Inferior parietal cortex (tissue), 1 donor: ENCODE results near the gene MLIP.

Experiments
- DNase-seq: peaks from one replicate; pipeline ENCODE4 v3.0.0-alpha.2; 2016; ENCODE audit errors: extremely low spot score

The MLIP gene

DNA sequence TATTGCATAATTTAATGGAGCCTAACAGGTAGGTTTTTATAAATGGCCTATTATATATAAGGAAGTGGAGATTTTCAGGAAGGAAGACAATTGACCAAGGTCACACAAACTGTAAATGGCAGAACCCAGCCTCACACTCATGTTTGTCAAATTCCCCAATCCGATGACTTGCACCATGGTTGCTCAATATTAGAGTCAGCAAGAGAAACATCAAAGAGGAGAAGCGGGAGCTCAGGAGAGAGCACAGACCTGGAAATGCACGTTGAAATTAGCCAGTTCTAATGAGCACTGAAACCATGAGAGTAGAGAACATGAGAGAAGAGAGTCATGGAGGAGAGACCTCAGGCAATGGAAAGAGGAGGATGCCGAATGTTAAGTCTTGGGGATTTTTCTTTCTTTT lies 13.5 kb upstream of the MLIP start:
- no peak for DNase-seq

DNA sequence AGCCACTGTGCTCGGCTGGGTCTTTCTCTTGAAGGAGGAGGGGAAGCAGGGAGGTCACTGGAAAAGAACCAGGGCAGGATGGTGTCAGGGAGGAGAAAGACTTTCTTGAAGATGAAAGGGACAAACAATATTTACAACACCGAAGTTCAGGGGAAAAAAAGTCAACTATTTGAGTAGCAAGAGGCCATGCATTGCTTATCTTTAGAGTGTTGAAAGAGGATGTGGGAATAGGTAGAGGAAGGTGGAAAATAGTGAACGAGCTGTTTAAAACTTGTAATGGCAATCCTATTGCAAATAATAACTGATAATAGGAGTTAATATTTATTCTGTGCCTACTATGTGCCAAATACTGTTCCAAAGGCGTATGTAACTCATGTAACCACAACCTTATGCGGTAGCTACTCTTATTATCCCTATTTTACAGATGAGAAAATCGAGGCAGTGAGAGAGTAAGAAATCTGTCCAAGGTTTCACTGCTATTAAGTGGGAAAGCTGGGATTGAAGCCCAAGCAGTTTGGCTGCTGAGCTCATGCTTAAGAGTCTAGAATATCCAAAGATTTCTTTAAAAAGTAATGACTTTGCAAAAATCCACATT lies 12.7 kb upstream of the MLIP start:
- DNase-seq: no peak

DNA sequence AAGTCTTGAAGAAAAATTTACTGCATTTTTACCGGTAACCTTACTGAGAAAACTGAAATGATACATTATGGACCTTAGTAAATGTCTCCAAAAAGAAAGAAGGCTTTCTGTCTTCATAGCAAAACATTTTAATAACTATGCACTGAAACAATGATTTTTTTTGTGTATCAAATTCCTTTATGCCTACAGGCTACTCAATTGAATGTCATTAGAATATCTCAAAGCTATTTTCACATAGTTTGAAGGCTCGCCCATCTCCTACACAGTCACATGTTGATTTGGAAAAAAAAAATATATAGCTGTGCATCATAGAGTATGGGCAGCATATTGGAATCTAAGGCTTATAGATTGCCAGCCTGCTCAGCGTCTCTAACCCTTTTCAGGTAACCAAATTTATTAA lies 12.0 kb upstream of the MLIP start:
- DNase-seq: no peak

DNA sequence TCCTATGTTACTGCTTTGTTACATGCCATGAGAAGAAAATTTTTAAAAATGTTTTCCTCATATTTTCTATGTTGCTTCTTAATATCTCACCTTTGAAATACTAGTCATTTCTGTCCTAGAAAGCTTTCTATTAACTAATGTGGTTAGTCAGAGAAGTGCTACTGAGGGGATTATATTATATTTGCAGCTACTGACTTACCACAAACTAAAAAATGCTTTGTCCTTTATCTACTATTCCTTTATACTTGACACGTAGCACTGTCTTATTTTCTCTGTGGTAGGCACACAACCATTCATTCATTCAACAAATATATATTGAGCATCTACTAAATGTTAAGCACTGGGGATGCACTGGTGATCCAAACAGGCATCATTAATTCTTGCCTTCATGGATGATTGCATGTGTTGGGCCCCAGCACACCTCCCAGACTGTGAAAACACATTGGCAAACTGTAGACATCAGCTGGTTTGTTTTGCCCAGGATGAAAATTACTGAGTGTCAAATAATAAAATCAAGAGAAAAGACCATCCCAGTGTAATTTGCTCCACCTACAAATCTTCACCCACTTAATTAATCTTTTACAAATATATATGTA lies 10.7 kb upstream of the MLIP start:
- DNase-seq: no peak

DNA sequence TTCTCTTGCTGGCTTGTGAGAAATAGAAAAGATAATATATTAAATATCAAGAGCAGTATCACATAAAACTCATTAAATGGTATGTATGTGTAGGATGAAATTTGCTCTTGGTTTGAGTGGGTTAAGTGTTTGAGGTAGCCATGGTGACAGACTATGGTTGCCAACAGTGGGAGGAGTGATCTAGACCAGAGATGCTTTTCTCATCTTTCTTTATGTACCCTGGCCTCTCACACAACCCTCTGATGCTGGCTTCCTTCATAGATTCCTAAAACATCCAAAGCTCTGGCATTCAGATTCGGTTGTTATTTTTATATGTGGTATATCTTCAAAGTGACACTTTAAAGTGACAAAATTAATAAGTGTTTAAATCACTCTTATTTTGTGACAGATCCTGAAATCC lies 9.0 kb upstream of the MLIP start:
- no peak for DNase-seq

DNA sequence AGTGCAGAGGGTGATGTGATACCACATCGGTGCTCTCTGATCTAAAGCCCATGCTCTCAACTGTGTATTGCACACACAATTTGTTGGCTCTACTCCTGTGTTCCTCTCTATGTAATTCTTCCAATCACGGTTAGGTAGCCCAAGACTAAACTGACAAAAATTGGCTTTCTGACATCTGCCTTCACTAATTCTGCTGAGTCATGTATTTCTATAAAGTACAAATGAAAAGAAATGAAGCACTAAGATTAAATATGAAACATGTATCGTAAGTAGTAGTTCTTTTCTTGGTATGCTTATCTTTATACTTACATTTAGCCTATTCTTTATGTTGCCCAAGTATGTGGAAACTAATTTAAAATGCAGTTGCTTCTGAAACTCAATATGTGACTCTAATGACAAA lies 7.7 kb upstream of the MLIP start:
- no peak for DNase-seq

DNA sequence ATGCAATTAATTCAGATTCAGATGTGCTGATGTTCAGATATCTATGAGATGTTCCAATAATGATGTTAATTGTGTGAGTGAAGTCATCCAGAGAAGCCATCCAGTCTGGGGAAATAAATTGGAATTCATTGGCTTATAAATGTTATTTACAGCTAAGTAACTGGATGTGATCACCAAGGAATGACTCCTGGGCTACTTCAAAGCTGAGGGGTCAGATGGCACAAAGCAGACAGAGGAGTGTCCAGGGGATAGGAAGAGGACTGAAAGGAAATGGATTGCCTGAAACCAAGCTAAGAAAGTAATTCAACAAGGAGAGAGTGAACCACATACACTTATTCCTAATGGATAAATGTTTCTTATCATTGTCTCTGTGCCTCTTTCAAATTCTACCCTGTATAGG lies 4.5 kb upstream of the MLIP start:
- DNase-seq: no peak

DNA sequence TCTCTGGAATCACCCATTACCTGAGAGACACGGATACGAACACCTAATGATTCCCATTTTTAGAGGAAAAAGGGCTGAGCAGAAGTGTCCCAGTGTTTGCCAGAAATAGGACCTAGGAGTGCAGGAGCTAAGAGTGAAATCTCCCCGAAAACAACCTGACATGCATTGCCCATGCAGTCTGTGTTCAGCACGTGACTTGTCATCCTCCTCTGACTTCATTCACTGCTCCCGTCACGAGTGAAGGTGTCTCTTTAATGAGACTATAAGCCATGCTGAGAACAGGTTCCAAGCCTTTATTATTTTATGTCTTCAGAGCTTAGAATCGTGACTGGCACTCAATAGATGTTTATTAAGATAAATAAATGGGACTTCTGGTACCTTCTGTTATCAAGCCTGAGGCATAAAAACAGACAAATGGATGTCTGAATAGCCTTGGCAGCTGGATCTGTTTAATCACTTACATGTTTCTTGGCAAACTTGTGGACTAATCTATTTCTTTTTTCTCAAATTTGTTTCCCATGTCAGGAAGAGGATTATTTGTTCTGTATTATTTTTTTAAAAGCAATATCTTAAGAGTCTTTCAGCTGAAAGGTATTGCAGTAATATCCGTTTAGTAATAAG lies 3.7 kb upstream of the MLIP start:
- DNase-seq: no peak

DNA sequence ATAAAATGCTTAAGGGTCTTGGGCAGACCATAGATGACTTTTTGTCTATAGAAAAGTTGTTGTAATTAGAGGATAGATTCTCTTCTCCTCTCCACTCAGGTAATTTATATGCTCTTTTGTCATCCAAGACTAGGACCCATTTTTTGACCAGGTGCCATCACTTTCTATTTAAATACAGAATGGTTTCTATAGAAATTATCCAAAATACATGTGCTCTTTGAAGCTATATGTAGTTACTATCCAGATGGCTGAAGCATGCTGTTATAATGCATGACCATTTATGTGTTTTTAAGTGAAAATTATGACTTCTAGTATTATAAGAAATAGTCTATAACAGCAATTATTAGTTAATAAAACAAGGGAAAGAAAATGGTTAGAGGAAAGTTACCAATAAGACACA lies 3.0 kb upstream of the MLIP start:
- no peak for DNase-seq

DNA sequence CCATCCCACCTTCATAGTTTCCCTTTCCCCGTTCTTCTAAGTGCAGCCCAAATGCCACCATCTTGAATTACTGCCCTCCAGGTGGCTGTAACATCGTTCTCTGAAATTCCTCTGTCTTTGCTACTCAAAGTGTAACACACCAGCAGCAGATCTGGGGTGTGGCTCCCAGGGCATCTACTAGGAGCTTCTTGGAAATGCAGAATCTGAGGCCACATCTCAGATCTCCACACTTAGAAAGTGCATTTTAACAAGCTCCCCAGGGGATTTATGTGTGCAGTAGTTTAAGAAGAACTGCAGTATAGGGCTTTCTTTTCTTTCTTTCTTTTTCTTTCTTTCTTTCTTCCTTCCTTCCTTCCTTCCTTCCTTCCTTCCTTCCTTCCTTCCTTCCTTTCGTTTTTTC lies 1.7 kb upstream of the MLIP start:
- DNase-seq: no peak

DNA sequence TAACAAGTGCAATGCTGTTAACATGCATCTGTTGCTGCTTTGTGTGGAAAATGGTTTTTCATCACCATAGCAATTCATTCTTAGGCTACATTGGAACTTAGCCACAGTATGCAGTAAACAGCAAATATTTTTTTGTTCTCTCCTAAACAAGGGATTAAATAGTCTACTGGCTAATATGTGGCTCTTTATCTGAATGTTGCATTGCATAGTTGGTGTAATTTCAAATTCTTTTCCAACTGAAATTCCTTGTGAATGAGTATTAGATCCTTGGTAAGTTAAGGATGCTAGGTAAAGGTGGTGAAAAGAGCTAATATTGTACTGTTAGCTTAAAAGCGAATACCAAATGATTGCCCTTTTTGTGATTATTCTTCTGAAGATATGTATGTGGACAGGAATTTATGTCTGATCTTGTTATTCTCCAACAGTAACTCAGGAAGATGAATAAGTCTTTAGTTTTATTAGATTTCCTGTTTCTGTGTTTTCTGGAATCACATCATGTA lies 958 bp downstream of the MLIP start:
- no peak for DNase-seq

DNA sequence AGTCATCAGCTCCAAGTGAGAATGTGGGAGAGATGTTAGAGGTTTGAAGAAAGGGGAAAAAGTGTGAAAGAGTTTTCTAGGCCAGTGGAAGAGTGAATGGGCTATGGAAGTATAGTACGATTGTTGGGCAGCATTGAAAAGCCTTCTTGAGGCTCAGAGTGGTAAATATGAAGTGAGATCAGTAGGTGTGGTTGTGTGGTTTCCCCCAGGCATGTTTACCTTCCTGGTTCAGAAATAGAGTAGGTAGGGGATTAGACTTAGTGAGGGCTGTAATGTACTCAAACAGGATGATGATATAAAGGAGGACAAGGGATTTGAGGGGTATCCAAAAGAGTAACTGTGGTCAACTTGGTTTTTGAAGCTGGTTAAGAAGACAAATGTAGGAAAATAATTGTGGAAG lies 3.7 kb downstream of the MLIP start:
- no peak for DNase-seq

DNA sequence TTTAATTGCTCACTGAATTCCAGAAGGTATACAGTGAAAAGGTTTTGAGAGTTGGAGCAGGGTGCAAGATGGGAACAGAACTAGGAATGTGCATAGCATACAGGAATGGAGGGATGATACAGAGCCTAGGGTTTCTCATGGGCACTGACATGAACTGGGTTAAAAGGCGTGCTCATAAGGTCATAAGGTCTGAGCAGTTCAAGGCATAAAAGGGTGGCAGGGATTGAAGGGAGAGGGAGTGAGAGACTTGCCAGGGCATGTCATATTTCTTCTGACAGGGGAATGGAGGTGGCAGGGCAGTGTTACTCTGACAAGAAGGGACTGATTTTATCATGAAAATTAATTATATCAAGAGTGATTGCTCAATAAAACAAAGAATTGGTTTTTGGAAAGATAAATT lies 4.7 kb downstream of the MLIP start:
- DNase-seq: no peak

DNA sequence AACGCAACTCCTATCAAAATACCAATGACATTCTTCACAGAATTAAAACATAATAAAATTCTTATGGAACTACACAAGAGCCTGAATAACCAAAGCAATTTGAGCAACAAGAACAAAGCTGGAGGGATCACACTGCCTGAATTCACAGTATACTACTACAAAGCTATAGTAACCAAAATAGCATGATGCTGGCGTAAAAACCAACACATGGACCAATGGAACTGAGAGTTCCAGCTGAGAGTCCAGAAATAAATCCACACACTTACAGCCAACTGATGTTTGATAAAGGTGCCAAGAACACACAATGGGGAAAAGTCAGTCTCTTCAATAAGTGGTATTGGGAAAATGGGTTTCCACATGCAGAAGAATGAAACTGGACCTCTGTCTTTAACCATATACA lies 6.9 kb downstream of the MLIP start:
- DNase-seq: no peak

DNA sequence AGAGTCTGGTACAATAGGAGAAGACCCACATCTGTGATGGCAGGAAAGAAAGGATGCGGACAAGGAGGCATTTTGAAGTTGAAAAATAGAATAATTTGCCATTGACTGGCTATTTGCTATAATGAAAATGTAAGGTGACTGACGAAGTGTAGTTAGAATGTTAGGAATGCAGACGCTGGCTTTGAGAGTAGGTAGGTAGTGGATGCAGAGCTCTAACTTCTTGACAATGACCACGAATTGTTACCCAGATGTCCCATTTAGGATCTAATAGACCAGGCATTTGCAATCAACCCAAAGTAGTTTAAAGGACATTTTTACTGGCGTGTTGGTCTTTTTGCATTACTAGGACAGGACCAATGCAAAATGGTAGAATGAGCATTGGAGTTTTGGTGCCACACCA lies 14.2 kb downstream of the MLIP start:
- DNase-seq: no peak

DNA sequence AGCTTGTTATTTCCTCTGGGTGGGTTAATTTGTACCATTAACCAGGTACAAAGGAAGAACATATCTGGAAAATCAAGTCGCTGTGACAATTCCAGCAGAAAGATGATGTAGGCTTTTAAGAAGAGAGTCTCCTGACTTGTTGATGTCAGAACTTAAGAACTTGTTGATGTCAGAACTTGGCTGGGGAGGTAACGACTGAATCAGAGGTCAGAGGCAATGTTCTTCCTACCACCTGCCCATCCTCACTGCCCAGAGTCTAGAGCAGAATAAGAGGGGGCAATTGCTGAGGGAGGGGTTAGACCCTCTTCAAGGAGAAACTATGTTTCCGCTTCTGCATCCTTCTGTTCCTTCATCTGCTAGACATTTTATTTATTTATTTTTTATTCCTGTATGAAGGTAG lies 18.9 kb downstream of the MLIP start:
- no peak for DNase-seq

DNA sequence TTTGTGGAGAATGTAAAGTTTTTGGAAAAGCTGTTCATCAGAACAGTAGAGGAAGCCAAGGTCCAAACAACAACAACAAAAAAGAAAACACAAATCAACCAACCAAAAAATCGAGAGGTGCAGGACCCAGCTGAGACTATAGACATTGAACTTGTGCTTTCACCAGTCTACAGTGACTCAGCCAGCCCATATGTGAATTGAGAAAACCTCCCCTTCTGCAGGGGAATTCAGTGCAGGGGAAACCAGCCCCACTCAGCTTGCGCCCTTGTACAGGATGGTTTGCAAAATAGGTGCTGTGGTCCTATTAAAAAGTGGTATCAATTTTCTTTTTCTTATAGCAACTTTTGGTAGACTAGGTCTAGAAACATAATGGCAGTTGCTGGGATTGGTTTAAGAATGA lies 21.3 kb downstream of the MLIP start:
- no peak for DNase-seq

DNA sequence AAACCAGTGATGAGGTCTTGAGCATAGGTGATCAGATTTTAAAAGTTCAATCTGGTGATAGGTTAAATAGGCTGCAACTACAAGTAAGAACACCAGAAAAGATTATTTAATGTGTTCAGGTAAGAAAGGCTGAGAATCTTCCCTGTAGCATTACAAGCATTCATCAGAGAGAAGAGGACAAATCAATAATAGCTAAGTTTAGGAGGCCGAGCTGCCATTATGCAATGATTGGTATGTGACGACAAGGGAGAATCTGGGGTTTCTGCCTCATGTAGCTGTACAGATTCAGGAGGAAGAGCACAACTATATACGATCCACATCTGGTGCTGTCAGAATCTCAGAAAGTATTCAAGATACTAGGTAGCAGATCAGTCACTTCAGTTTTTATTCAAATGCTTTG lies 21.9 kb downstream of the MLIP start:
- no peak for DNase-seq

DNA sequence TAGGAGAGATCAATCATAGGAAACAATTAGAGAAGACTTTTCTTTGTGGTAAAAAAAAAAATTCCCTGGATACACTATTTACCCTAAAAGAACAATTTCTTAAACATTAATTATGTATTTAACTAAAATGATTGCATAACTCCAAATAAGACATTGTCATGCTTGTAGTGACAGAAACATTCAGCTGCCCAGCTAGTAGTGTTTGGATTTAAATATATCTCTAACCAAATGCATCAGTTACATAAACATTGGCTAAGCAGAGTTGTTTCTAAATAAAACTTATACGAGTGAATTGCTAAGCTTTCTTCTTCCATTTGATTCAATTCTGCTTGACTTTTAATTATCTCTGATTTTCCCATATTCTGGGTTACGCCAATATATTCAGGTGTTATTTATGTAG lies 23.7 kb downstream of the MLIP start:
- peak; percentile 55 for DNase-seq

DNA sequence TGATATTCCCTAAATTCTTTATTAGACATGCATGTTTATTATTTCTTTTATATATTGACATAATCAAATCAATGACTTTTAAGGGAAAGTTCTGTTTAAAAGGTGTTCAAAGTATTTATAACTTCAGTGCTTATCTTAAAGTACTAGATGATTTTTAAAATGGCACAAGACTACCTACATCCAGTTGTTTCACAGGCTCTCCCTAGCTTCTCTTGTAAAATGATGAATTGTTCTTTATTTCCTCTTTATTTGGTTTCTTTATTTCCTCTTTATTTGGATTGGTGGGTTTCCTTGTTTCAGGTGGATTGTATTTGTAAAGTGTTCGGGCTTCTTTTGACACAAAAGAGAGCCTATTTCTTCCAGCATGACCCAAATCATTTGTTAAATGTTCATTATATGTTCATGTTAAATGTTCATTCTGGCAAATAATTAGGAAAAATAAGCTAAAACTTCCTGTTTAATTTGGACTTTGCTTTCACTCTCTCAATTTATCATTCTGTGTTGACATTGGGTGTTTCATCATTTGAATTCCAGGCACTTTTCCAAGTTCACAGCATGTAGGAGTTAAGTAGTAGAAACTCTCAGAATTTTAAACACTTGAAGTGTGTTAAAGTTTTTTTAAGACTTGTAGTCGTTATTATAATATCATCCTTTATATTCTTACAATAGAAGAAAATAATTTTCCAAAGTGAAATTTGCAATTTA lies 24.6 kb downstream of the MLIP start:
- DNase-seq: peak; percentile 59

DNA sequence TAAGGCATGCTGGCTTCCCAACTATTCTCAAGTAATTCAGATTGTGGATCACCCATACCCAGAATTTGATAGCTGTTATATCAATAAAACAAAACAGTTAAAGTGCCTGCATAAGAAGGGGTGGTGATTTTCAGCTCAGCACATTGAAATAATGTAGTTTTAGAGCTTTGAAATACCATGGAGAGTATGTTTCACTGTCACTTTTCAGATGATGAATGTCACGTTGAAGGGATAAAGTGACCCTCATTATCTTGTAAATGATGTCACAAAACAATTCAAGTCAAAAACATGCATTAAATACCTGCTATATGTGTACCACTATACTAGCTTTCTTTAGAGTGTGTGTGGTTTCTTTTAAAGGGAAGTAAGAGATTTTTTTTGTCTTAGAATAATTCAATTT lies 27.6 kb downstream of the MLIP start:
- DNase-seq: no peak

DNA sequence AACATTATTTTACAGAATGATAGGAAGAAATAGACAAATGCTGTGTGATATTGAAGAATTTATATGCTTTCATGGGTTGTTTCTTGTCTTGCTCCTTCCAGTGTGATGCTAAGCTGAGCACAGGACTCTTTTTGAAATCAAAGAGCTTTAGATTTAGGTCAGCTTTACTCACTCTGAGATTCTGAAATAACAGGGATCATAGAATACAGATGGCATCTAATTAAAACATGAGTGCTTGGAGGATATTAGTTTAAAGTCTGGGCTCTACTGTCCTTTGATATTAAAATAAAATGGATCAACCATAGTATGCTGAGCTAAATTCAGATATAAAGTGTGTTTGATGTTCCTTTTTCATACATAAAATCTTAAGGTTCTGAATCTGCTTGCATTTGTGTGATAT lies 29.6 kb downstream of the MLIP start:
- no peak for DNase-seq

DNA sequence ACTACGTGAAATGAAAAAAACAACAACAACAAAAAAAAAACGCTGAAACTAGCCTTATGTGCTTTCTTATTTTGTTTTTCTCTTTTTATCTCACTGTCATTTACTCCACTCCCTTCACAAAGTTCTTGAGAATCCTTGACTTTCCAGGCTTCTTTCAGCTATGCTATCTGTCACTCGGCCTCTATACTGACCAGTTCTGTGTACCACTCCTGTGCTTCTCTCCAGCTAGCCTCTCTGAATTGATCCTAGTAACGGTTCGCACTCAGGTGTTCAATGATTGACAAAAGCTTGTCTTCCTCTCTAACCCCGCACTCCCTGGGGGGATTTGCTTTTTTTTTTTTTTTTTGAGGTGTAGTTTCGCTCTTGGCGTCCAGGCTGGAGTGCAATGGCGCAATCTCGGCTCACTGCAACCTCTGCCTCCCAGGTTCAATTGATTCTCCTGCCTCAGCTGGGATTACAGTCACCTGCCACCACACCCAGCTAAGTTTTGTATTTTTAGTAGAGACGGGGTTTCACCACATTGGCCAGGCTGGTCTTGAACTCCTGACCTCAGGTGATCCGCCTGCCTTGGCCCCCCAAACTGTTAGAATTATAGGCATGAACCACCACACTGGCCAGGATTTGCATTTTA lies 31.8 kb downstream of the MLIP start:
- DNase-seq: no peak
